K562 (cell line): ENCODE measurements around the gene UCHL5.

Experiments used
- CHD2 ChIP-seq: IDR thresholded peaks from 2 replicates; pipeline ENCODE4 v1.6.1; 2011; ENCODE audit warnings: low read depth, low read length
- FOXK2 ChIP-seq, 2 experiments: fragments of 450-650 bp; IDR thresholded peaks in 1 of 2; conservative IDR thresholded peaks in 1 of 2; 2 replicates each; pipeline ENCODE4 v1.6.1; 2016; ENCODE audit warnings: low read depth in 2 of 2, mild to moderate bottlenecking in 1 of 2
- MXI1 ChIP-seq: IDR thresholded peaks from 2 replicates; pipeline ENCODE4 v1.6.1; 2011; ENCODE audit warnings: low read depth, mild to moderate bottlenecking, improper control_type of control experiment, low read length

- TF ChIP-seq MXI1 = no peak
- no peak for TF ChIP-seq FOXK2 (conservative IDR thresholded peaks at IDR 0.05 in 1 of 2, IDR thresholded peaks at IDR 0.05 in 1 of 2; ENCODE audit: low read depth in 2 of 2)
- TF ChIP-seq CHD2 = no peak
Measured at GRCh38 chr1:192962901-192963300, 96.3 kb downstream of the UCHL5 start.
